Esophagus squamous epithelium (tissue), 5 donors: ENCODE measurements around the gene MMP12. TPM values are rescaled to one million over a fixed set of nuclear protein-coding genes. Genes with fewer than 3 reads are reported as not detected.

ENCODE experiments used
- DNase-seq: peaks from one replicate; lab custom pipeline; 2025; lab: John Stamatoyannopoulos, UW
- H3K27ac ChIP-seq, 4 donors: fragments of 200-600 bp; sonication (generic); one replicate each; pipeline ENCODE4 v1.5.1; 2016 to 2019; ENCODE audit warnings: mild to moderate bottlenecking in 1 of 4
- H3K27me3 ChIP-seq, 4 donors: fragments of 200-600 bp; sonication (generic); 1 replicate in 3 of 4; 2 replicates in 1 of 4; pipeline versions ENCODE4 v1.5.1 to v1.6.0; 2017 to 2021; ENCODE audit warnings: antibody characterized with exemption in 1 of 4
- H3K36me3 ChIP-seq, 3 donors: fragments of 200-600 bp; sonication (generic); one replicate each; pipeline ENCODE4 v1.5.1; 2016 to 2019
- H3K4me1 ChIP-seq, 3 donors: fragments of 200-600 bp; sonication (generic); one replicate each; pipeline ENCODE4 v1.5.1; 2017 to 2019
- H3K4me3 ChIP-seq, 4 donors: fragments of 200-600 bp; sonication (generic); 1 replicate in 3 of 4; 2 replicates in 1 of 4; pipeline ENCODE4 v1.5.1; 2016 to 2019; ENCODE audit warnings: mild to moderate bottlenecking in 2 of 4, moderate library complexity in 1 of 4
- H3K9me3 ChIP-seq, 3 donors: fragments of 200-600 bp; sonication (generic); one replicate each; pipeline ENCODE4 v1.5.1; 2016 to 2019
- CTCF ChIP-seq, 6 experiments: fragments of 450-650 bp in 4 of 6; fragments of 200-600 bp in 2 of 6; sonication (generic) in 2 of 6; IDR thresholded peaks; one replicate each; pipeline ENCODE4 v1.5.1; 2016 to 2019; ENCODE audit warnings: antibody characterized with exemption in 6 of 6, mild to moderate bottlenecking in 4 of 6, moderate library complexity in 4 of 6
- POLR2A ChIP-seq, 4 donors: fragments of 450-650 bp; IDR thresholded peaks; one replicate each; pipeline ENCODE4 v1.6.1; 2017; ENCODE audit warnings: antibody characterized with exemption in 4 of 4, mild to moderate bottlenecking in 4 of 4, moderate library complexity in 3 of 4
- WGBS, 2 donors: methylation state at CpG; one replicate each; pipeline ENCODE4 v1.1.5; 2018; 5-methylcytosine and 5-hydroxymethylcytosine counted together
- intact Hi-C: fragments of 100-400 bp; cut with DNase I; formaldehyde crosslinking; loops from one replicate; pipeline ENCODE4 v1.15.0; 2022
- small RNA-seq, 4 donors: library from RNA; depleted of rRNA; stranded (forward); fragments of <200 nt; gene quantifications; one replicate each; pipeline ENCODE3, GENCODE V24; 2016
- total RNA-seq, 4 donors: library from RNA; depleted of rRNA; stranded (reverse); fragments of >200 nt; gene quantifications; one replicate each; pipeline ENCODE4 v1.1.0, GENCODE V29; 2016
- donor health status: DM: yes; HTN: yes; CAD: no.

MMP12 gene
- total RNA-seq, 4 donors from 2014 or later: 0.35 to 1.1 TPM; not detected in 2

- no peaks in the 10 kb centered on the region for H3K9me3 ChIP-seq
- H3K4me3 ChIP-seq: no peak overlapping the region
- 51 to 61% methylated on average over 5 to 6 of the region's 6 CpGs for WGBS, 2 donors
- DNase-seq: no peak
- no peaks in the 10 kb centered on the region for H3K36me3 ChIP-seq
- intact Hi-C loops: no loop called here
- H3K27ac ChIP-seq: no peak overlapping the region
- no peak for TF ChIP-seq CTCF (IDR thresholded peaks at IDR 0.05)
- no peak for TF ChIP-seq POLR2A (IDR thresholded peaks at IDR 0.05)
- H3K27me3 ChIP-seq: peaks cover 0 to 8% (median 0%) of the 10 kb centered on the region in 4 donors
- H3K4me1 ChIP-seq: peaks cover 0 to 13% (median 0%) of the 10 kb centered on the region in 3 donors
Observed at GRCh38 chr11:102829316-102830000, 45.3 kb downstream of the MMP12 start.

- WGBS, 2 donors: 87 to 97% methylated on average over 1 of the region's 1 CpG
- H3K27me3 ChIP-seq: peaks cover 0 to 6% (median 0%) of the 10 kb centered on the region in 4 donors
- DNase-seq: no peak
- H3K9me3 ChIP-seq: no peaks in the 10 kb centered on the region
- TF ChIP-seq CTCF (IDR thresholded peaks at IDR 0.05): no peak
- no peak for TF ChIP-seq POLR2A (IDR thresholded peaks at IDR 0.05)
- H3K4me1 ChIP-seq: peaks cover 0 to 4% (median 0%) of the 10 kb centered on the region in 3 donors
- no peak overlapping the region for H3K4me3 ChIP-seq
- intact Hi-C loops: no loop called here
- H3K36me3 ChIP-seq: no peaks in the 10 kb centered on the region
- no peak overlapping the region for H3K27ac ChIP-seq
Observed at GRCh38 chr11:102824556-102824955, 50.2 kb downstream of the MMP12 start.

GRCh38 chr11:102819491-102819890 lies 55.3 kb downstream of the MMP12 start:
- no peak for DNase-seq
- Histone ChIP-seq H3K4me1 (no peaks in the 10 kb centered on the region), H3K27ac (no peak overlapping the region), H3K27me3 (peaks cover 0 to 6% (median 0%) of the 10 kb centered on the region in 4 donors), H3K9me3 (no peaks in the 10 kb centered on the region), H3K36me3 (no peaks in the 10 kb centered on the region), H3K4me3 (no peak overlapping the region)
- 60% methylated on average over 1 of the region's 6 CpGs; no CpG with 5 or more reads in 1 of the 2 donors for WGBS, 2 donors
- intact Hi-C loops: loop anchor here (10.0 kb wide), 1 partner anchor 115 kb away; no protein-coding TSS in a partner anchor
- TF ChIP-seq POLR2A (IDR thresholded peaks at IDR 0.05) (no peak), CTCF (IDR thresholded peaks at IDR 0.05) (no peak)

GRCh38 chr11:102813484-102813883 lies 61.3 kb downstream of the MMP12 start:
- no peak overlapping the region for H3K27ac ChIP-seq
- H3K4me1 ChIP-seq: no peaks in the 10 kb centered on the region
- TF ChIP-seq CTCF (IDR thresholded peaks at IDR 0.05) (no peak), POLR2A (IDR thresholded peaks at IDR 0.05) (no peak)
- no peaks in the 10 kb centered on the region for H3K36me3 ChIP-seq
- WGBS, 2 donors: 25 to 38% methylated on average over 1 of the region's 1 CpG
- H3K27me3 ChIP-seq: peaks cover 0 to 5% (median 0%) of the 10 kb centered on the region in 4 donors
- intact Hi-C loops: loop anchor here (10.0 kb wide), 1 partner anchor 121 kb away; no protein-coding TSS in a partner anchor
- DNase-seq: no peak
- no peaks in the 10 kb centered on the region for H3K9me3 ChIP-seq
- H3K4me3 ChIP-seq: no peak overlapping the region

Small RNA genes within 50 kb of the gene (small RNA-seq; reads per million reads assigned to genes)
- gene RNU7-159P: 0 reads per million in 4 donors

Other genes with a start within 250 kb of the MMP12 start
- not detected for gene MMP20, start 249.7 kb downstream of the MMP12 start, total RNA-seq
- under 1 TPM in 1 of 4 donors, not detected in 3; 0.19 TPM for gene MMP27, start 169.2 kb downstream of the MMP12 start, total RNA-seq
- not detected for gene MMP8, start 150.0 kb downstream of the MMP12 start, total RNA-seq
- gene MMP10, start 94.4 kb downstream of the MMP12 start, total RNA-seq: not detected
- under 1 TPM in 2 of 4 donors, not detected in 2; 0.19 to 0.22 TPM for gene MMP1, start 76.8 kb downstream of the MMP12 start, total RNA-seq
- not detected for gene MMP3, start 31.4 kb downstream of the MMP12 start, total RNA-seq
- gene MMP13, start 80.8 kb upstream of the MMP12 start, total RNA-seq: not detected
- gene DCUN1D5, start 217.2 kb upstream of the MMP12 start, total RNA-seq: 10 to 100 TPM; 50.0 to 88.0 (median 63.9) TPM
- 10 to 100 TPM in 2 of 4 donors, 1 to 10 TPM in 2; 6.8 to 13.9 (median 9.3) TPM for gene DYNC2H1, start 234.4 kb upstream of the MMP12 start, total RNA-seq